Stomach (tissue), 8 donors: ENCODE results near the gene FSHR. TPM values are rescaled to one million over a fixed set of nuclear protein-coding genes. Genes with fewer than 3 reads are reported as not detected.

ENCODE experiments used
- polyA plus RNA-seq, 3 donors: library from polyadenylated mRNA; stranded (reverse); fragments of 200-250 nt; gene quantifications; one replicate each; pipeline ENCODE4 v1.2.3, GENCODE V29; 2013
- small RNA-seq, 4 donors: library from RNA; depleted of rRNA; stranded (forward); fragments of <200 nt; gene quantifications; one replicate each; pipeline ENCODE3, GENCODE V24; 2016
- total RNA-seq, 5 donors: library from RNA; depleted of rRNA; stranded (reverse); fragments of >200 nt; gene quantifications; one replicate each; pipeline versions ENCODE4 v1.1.0 to v1.2.3, GENCODE V29; 2014 to 2016
- donor health status: healthy with polysubstance abuse.
- donor health status: Bipolar disorder and iron deficiency.
- donor health status: healthy.

The FSHR gene
- total and polyA plus RNA-seq, 8 donors = not detected

Small RNA genes within 50 kb of the gene (small RNA-seq; reads per million reads assigned to genes)
- 0 reads per million in 4 donors for gene MIR548BA
